ENCODE measurements around the gene ALK.
A peak's percentile ranks its signal among the peaks of the same experiment; 100 is the strongest.
"Not testable (repeated sequence)": the region's sequence is repeated elsewhere in the genome, so short reads cannot be mapped to it uniquely, and the experiment has no call there.

The ALK gene

DNA sequence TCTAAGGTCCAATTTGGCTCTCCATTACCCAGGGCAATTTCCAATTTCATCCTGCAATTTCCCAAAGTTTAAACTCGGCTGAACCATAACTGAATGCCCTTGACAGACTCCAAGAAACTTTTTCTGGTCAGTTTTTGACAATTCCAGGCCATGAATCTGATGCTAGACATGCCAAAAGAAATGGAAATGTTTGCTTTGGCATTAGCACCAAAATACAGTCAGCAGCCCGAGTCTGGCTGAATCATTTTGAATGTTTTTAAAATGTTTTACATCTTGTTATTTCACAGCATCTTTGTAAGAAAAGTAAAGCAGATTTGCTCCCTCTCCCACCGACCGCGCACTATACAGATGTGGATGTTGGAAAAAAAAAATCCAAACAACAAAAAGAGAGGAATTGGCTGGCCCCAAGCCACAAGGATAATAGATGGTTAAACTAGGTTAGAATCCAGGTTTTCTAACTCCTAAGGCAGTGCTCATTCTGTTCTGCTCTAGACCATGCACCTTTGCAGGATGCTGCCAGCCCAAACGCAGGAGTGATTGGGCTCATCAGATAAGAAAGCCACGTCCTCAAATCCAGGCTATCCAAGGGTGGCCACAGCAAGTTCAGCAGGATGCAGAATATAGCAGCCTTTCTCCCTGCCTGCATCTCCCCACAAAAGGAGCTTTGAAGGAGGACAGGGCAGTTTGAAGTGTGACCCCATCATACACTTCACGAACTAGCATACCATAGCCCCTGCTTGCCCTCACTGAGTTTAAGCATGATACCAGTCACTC, 167.5 kb downstream of the ALK start:
- DNase-seq: no peak

DNA sequence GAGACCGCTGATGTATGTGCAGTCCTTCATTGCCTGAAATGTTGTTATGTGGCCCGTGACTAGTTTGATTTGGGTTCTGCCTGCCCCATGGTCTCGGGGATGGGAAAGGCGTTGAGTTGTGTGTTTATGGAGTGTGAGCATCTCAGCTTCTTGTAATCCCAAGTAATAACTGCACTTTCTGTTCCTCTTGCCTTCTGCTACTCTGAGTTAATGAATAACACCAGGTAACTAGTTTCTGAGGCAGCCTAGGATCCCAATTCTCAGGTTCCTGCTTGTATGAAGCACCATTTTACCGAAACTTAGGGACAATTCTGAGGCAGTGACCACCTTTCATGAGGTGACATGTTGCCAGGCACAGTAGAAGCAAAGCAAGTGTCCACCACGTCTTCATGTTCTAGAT, 170.0 kb downstream of the ALK start:
- DNase-seq: no peak

DNA sequence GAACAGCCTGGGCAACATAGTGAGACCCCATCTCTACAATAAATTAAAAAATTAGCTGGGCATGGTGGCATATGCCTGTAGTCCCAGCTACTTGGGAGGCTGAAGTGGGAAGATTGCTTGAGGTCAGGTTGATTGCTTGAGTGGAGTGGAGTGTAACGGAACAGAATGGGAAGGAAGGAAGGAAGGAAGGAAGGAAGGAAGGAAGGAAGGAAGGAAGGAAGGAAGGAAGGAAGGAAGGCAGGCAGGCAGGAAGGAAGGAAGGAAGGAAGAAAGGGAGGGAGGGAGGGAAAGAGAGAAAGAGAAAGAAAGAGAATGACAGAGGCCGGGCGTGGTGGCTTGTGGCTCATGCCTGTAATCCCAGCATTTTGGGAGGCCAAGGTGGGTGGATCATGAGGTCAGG, 170.9 kb downstream of the ALK start:
- not testable (repeated sequence) for DNase-seq

DNA sequence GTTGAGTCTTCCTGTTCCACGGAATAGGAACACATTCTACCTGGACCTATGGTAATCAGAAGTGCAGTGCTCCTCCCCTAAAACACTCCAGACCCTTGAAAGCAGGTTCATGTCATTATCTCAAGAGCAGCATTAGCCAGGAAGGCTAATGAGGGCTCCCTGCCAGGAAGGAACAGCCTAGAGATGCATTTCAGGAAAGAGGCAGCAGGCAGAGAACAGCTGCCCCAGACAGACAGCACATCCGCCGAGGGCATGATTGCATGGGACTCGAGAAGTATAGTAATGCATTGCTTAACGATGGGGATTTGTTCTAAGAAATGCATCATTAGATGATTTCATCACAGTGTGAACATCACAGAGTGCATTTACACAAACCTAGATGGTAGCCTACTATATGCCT, 171.5 kb downstream of the ALK start:
- DNase-seq: peak in 1 of 2 donors; percentile 5

DNA sequence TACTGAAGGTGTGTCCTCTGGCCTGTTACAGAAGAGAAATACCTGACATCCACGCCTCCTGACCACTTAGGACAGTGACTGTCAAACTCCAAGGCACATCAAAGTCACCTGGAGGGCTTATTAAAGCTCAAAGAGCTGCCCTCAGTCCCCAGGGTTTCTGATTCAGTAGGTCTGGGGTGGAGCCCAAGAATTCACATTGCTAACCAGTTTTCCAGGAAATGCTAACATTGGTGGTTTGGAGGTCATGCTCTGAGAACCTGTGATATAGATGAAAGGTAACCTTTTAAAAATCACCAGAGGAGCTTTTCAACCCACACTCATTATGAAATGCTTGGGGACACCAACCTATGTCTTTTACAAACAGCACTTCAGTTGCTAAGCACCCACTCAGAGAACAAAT, 172.3 kb downstream of the ALK start:
- no peak for DNase-seq

DNA sequence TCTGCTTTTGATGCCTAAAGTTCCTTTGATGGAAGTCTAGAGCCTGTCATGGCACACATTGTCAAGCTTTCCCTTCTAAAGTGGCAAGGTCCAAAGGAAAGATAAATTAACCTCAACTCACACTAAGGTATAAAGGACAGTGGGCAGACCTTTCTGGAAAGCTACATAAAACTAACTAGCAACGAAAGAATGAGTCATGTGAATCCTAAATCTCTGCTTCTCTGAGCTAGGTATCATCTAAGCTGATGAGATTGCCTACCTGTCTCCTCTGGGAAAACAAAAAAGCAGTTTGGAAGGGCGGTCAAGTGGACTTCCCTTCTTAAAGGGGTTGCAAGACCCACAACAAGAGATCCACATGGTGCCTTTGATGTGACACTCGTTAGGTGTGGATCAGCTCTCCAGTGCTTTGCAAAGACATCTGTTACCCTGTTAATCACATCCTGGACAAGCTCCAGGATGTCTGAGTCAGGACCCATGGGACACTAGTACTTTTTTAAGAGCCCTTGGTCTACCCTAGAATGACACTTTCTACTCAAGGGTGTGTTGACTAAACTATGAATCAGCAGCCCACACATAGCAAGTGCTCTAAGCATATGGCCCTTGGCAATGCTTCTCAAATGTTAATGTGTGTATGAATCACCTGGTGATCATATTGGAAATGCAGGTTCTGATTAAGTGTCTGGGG, 173.5 kb downstream of the ALK start:
- peak in 1 of 2 donors; percentile 4 for DNase-seq

DNA sequence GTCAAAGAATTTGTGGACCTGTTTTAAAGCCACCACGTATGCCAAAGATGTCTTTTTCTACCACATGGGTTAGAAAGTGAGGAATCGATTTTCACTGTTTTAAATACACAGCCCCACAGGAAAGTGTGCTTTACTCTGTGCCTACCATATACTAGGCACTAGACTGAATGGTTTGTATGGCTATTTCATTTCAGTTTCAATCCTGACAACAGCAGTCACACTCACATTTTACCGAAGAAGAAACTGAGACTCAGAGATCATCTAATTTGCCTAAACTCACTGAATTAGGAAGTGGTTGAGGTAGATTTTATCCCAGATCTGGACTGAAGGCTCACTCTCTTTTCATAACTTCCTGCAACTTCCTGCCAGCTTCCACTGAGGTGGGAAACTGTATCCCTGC, 176.4 kb downstream of the ALK start:
- no peak for DNase-seq

DNA sequence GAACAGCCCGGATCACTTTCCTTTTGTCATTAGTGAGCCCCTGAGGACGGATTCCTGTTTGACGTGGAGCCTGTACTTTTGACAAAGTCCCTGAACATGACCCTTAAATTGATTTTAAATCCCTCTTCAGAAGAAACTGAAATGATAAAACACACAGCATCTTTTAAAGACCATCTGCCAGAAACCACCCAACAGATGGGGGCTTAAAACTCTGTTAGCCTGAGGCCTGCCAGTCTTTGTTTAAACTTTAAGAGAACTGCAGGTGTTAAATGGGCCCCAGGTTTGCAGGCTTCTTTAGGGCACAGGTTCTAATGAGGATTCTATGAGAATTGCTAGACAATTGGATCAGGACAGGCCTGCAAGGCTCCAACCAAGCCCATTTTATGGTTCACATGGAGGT, 177.9 kb downstream of the ALK start:
- DNase-seq: no peak

DNA sequence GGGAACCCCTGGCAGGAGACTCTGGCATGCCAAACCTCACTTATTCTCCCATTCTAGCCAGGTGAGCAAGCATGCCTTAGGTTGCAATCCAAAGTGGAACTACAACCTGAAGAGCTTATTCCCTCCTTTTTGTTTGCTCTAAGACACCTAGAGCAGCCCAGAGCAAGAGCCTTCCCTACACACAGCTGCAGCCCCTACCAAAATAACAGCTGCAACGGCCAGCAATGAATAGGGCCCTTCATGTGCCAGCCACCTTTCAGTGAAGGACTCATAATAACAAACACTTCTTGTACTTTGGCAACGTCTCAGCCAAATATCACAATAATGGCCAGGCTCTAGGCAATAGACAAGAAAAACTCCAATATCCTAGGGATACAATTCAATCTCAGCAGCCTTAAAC, 178.7 kb downstream of the ALK start:
- no peak for DNase-seq

DNA sequence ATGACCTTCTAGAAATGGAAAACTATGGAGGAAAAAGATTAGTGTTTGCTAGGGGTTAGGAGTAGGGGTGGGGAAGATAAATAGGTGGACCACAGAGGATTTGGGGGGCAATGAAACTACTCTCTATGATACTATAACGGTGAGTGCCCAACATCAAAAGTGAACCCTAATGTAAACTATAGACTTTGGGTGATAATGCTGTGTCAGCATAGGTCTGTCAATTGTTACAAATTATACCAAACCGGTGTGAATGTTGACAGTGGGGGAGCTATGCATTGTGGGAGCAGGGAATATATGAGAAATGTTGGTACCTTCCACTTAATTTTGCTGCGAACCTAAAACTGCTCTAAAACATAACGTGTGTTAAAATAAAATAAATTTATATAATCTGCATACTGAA, 180.3 kb downstream of the ALK start:
- no peak for DNase-seq

DNA sequence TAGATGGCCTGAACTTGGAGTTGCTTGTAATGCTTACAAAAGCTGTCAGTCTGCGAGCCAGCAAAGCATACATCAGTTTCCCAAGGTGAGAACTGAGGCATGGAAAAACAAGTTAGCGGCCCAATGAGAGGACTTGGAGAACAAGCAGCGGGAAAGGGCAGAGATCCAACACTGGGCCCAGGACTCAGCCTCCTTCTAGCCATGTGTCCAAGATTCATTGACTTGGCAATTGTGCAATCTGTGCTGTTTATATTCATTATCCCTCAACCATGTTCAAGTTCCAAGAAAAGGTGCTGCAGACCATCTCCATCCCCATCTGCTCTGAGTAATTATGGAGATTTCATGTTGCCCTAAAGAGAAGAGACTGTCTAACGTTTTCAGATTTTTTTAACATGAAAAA, 187.4 kb downstream of the ALK start:
- no peak for DNase-seq

DNA sequence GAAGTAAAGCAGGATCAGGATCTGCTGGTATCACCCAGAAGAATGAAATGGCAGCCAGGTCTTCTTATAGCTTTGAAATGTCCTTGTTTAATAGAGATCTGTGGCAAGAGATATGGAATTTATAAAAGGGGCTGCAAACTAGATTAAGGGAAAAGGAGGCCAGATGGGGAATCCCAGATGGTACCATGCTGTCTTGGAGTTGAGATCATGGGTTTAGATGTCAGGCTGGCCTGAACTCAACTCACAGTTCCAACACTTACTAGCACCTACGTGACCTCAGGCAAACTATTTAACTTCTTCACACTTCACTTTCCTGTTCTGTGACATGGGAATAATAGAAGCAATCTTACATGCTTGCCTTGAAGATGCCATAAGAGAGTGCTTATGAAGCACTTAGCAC, 188.2 kb downstream of the ALK start:
- DNase-seq: no peak

DNA sequence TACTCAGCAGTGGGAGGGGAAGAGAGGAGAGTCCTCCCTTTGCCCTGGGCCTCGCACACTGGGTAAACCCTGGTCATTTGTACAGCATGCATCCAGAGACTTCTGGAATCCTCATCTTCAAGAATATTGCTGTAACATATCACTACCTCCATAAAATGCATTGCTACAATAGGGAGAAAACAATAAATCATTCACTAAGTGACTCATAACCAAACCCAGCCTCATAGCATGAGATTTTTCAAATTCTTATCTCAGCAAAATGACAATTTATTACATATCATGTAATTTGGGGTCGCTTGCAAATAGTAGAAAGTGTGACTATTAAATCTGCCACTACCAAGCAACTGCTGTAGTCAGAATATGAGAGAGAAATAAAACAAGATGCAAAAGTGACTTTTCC, 189.4 kb downstream of the ALK start:
- DNase-seq: no peak

DNA sequence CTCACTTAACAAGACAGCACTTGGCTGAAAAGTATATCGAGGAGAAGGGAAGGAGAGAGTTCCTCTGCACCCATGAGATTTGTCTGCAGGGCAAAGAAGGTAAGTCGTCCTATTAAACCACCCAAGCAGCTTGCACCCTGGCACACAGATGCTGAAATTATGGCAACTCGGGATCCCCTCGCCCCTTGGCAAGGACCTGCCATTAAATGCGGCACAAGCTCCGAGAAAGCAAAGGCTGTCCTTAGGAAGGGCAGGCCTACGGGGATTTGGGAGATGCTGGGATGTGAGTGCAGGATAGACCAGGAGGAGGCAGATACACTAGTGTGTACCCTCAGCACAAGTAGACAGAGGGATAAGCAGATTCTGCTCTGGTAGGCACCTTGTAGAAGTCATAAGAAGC, 191.5 kb downstream of the ALK start:
- DNase-seq: no peak

DNA sequence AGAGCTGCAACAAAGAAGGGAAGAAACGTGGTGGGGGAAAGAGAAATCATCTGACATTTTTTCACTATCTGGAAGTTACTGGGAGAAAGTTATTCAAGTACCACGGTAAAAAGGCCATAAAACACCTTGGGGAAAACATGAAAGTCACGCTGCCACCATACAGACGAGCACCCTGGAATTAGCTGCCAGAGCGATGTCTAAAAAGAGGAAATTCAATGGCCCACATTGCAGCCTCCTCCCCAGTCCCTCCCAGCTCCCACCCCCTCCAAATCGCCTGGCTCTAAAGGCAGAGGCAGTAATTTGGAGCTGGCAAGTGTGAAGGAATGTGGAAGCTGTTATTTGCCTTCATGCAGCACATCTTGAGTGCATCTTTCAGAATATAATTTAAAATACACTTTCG, 192.0 kb downstream of the ALK start:
- DNase-seq: peak in 1 of 2 donors; percentile 2

DNA sequence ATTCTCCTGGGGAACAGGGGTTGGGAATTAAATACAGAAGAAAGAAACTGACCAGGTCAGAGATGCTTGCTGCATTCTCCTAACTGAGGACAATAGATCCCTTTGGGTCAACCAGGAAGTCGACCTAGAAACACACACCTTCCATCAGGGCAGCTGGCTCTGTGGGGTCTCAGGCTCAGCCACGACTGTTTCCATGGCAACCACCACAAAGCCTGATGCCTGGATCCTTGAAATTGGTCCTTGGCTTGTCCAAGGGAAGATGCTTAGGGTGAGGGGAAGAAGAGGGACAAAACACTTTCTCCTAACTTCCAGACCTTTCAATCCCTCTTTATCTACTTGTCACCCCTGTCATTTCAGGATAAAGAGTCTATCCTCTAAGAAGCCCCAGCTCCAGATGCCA, 194.4 kb downstream of the ALK start:
- DNase-seq: no peak

DNA sequence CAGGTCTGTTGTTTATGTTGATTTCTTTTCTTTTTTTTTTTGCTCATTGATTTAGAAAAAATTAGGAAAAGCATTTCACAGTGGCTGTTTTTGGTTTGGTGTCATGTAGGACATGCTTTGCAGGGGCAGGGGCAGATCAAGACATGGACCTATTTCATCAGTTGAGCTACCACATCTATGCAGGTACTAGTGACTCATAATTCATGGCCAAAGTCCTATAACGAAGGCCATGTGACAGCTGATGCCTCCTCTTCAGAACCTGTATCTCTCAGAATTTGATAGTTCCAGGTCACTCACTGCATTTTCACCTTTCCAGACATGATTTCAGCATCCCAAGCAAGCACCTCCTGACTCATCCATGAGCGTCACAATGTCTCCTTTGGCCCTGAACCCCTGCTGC, 195.8 kb downstream of the ALK start:
- no peak for DNase-seq

DNA sequence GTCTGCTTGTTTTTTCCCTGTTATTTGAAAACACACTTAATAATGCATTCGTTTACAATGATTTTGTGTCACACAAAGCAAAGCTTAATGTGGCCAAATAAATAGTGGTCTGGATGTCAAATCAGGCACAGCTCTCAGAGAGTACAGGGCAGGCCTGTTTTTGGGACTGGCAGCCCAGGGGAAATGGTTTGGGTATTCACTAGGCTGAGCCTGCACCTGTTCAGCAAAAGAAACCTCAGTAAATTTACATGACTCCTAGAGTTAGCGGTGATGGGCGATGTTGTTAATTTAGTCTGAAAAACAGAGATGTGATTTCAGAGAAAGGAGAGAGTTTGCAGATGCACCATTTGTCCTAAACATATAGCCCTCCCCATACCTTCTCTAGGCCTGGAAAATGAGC, 197.1 kb downstream of the ALK start:
- DNase-seq: no peak

DNA sequence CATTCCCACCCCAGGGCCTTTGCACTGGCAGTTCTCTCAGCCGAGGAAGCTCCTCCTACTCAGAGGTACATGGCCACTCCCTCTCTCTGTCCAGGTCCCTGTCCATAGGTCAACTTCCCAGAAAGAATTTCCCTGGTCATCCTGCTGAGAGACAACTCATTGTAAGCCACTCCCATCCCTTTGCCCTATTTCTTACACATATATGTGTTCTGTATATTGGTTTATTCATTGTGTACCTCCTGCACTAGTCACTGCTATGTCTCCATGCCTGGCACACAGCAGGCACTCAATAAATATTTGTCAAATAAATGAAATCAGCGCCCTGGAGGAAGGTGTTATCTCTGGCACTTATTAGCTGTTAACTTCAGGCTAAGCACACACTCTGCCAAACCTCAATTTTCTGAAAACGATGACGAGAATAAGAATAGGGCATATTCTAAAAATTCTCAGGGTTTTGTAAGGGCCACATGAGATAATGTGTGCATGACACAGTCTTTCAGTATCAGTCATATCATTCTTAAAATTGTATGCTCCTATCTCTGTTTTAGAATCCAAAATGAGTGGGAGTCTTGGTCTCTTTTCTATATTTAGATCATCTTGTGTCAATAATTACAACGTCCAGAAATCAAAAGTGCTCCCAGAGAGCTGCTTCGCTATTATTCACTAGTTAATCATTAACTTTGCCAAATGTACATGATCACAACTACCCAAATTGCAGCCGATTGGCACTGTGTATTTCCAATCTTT, 198.0 kb downstream of the ALK start:
- no peak for DNase-seq

DNA sequence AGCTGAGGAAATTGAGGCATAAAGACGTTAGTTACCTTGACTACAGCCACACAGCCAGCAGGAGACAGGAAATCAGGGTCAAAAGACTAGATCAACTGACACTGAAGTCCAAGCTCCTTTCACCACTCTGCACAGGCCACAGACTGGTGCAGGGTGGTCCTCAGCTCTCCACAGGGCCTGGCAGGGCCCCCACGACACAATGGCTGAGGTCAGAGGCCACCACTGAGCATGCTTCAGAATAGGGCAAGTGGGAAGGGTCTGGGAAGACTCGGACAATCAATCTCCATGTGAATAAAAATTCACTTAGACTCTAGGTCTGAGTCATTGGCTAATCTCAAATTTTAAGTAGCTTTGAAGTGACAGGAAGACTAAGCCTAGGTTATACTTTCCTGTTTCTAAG, 201.7 kb downstream of the ALK start:
- no peak for DNase-seq

DNA sequence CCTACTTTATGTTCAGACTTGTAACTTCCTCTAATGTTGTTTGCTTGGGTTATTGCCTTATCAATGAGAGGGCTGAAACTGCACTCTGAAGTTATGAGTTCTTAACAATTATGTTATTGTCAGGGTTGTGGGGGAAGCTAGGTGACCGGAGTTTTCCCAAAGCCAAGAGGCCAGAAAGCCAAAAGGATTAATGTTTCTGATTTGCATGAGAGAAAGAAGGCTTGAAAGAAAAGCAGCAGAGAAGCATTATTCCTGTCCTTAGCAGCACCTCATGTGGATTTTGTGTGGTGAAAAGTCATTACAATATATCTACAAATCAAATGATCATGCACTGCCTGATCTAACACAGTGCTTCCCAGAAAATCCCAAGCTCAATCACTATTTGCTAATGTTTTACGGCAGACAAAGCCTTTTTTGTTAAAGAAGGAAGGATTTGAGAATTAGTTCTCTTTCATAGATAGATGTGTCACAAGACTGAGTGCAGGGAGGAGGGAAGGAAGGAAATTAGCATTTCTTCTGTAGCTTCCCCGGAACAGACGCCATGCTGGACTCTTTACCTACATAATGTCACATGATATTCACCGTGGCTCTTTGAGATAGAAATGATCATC, 203.2 kb downstream of the ALK start:
- DNase-seq: no peak

DNA sequence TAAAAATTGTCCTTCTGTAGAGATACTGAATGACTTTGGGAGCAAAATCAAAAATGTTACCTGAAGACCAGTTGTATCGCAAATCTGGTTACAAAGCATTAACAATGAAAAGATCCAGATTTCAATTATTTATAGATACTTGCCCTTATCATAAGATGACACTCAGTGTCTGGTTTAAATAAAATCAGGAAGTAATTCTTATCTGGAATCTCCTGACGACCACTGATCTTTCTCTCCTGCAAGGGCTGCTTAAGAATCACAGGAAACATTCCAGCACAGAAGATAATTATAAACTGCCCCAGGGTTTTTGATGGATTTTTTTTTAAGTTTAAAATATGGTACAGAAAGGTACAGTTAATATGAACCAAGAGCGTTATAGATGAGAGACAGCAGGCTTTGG, 205.7 kb downstream of the ALK start:
- DNase-seq: no peak

DNA sequence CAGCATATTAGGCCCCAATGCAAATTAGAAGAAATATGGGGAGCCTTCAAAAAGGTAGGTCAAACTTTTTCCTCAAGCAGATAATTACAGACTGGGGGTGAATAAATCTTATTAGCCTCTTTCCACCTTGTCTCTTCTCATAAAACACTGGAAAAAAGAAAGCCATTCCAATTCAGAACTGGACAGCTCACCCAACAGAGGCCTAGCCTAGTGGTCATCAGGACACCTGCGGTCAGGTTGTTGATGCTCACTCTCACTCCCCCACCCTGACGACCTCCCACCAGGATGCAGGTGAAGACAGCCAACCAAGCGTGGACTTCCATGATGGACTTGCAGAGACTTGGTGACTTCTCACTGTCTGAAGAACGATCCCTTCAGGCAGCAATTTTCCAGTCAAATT, 207.1 kb downstream of the ALK start:
- DNase-seq: no peak

Measured in inflammatory macrophage treated with lipopolysaccharide for 1 hour (primary cell).